ENCODE data around the gene SGTA. TPM values are rescaled to one million over a fixed set of nuclear protein-coding genes. Genes with fewer than 3 reads are reported as not detected.

The SGTA gene
- total and polyA plus RNA-seq, 9 of the 15 experiments (the other 6 are each of a cell fraction or from before 2014, with no cell fraction given), result 1.4 to 110 (median 49.9) TPM

DNA sequence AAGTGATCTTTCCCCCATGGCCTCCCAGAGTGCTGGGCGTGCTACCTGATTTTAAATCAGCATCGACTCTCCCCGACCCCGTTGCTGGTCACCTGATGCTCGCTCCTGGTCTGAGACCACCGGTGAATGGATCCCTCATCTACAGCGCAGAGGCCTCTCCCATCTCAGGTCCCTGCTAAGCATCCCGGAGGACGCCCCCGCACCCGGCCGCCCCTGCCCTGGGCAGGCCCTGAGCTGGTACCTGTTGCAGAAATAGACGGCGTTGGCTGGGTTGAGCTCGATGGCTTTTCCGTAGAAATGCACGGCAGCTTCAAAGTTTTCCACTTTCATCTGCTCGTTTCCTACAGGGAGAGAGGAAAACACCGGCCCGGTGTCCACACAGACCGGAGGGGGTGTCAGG is 18.1 kb downstream of the SGTA start (continued):
- TF ChIP-seq KDM2B (CRISPR knock-in tag; IDR thresholded peaks at IDR 0.05), result no peak
- no peak for TF ChIP-seq ZKSCAN8 (CRISPR knock-in tag; IDR thresholded peaks at IDR 0.05)
- TF ChIP-seq ZNF507 (tag; conservative IDR thresholded peaks at IDR 0.05), result no peak

DNA sequence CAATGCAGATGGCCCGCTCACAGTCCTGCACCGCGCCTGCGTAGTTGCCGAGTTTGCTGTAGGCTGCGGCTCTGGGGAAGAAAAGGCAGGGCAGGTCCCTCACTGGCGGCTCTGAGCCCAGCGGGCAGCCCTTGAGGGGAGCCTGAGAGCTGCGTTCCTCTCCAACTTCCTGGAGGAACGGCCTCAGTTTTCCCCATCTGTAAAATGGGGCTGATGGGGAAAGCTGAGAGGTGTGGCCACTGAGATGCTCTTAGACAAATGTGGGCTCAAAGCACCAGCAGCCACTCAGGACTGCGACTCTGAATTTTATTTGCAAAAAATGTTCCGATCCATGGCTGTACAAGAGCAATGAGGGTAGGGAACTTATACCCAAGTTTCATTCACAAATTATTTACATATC is 19.4 kb downstream of the SGTA start:
- POLR2A ChIA-PET, result no interaction called here
- Histone ChIP-seq H3K27me3 (ENCODE audit: control insufficient read depth in 2 of 2, insufficient read depth in 2 of 2, low read length in 2 of 2) (no peaks in the 10 kb centered on the region), H3K4me3 (no peak overlapping the region), H3K9ac (ENCODE audit: insufficient read depth in 1 of 2, low read depth in 2 of 2, low read length in 2 of 2) (peak overlapping the region in 1 of 2 experiments; percentile 17; a peak in 1 of 4 replicates), H3K9me3 (replicated peaks; ENCODE audit: control insufficient read depth, insufficient read depth, low read depth, low read length) (no peaks in the 10 kb centered on the region), H3K4me2 (ENCODE audit: insufficient read depth, low read length) (no peak overlapping the region), H3K9me1 (ENCODE audit: control insufficient read depth, insufficient read depth, low read length) (no peaks in the 10 kb centered on the region), H3K36me3 (ENCODE audit: control insufficient read depth, insufficient read depth, low read length) (peaks cover 93% of the 10 kb centered on the region; the same call in 2 of the 3 replicates), H3K79me2 (ENCODE audit: control insufficient read depth, insufficient read depth, low read length) (peaks cover 7% of the 10 kb centered on the region; the same call in 1 of the 3 replicates), H2AFZ (ENCODE audit: low read depth, low read length) (no peak overlapping the region), H4K20me1 (replicated peaks; ENCODE audit: control insufficient read depth, insufficient read depth, low read length) (peaks cover 6% of the 10 kb centered on the region; the same call in 1 of the 2 replicates), H3K27ac (ENCODE audit: extremely low read depth, low read depth, low read length) (no peak overlapping the region), H3K4me1 (replicated peaks in 1 of 2; ENCODE audit: control insufficient read depth in 2 of 2, insufficient read depth in 2 of 2, low read length in 2 of 2) (peaks cover 0 to 22% of the 10 kb centered on the region in 2 experiments; a peak in 2 of 5 replicates)
- WGBS (ENCODE audit: insufficient coverage, low coverage, missing lambda C conversion rate), result 98% methylated on average over 11 of the region's 12 CpGs
- FAIRE-seq, result no peak
- CTCF ChIA-PET (ENCODE audit: low intra/inter-chr PET ratio), result no interaction called here
- intact Hi-C loops (cut with micrococcal nuclease), result no loop called here
- TF ChIP-seq RBM25 (IDR thresholded peaks at IDR 0.05; ENCODE audit: low read depth, low read length, severe bottlenecking) (peak; percentile 80), BCOR (IDR thresholded peaks at IDR 0.05) (peak; percentile 73; the same call in 1 of the 2 replicates), ADNP (tag; IDR thresholded peaks at IDR 0.05) (peak; percentile 84), ZNF224 (CRISPR knock-in tag; IDR thresholded peaks at IDR 0.05) (no peak), POLR2G (IDR thresholded peaks at IDR 0.05; ENCODE audit: low read depth, low read length) (peak; percentile 21; the same call in 1 of the 2 replicates)
- TF ChIP-seq, protein P1, sequence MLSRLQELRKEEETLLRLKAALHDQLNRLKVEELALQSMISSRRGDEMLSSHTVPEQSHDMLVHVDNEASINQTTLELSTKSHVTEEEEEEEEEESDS (CRISPR knock-in tag; IDR thresholded peaks at IDR 0.05), result no peak
- TF ChIP-seq, protein P2, sequence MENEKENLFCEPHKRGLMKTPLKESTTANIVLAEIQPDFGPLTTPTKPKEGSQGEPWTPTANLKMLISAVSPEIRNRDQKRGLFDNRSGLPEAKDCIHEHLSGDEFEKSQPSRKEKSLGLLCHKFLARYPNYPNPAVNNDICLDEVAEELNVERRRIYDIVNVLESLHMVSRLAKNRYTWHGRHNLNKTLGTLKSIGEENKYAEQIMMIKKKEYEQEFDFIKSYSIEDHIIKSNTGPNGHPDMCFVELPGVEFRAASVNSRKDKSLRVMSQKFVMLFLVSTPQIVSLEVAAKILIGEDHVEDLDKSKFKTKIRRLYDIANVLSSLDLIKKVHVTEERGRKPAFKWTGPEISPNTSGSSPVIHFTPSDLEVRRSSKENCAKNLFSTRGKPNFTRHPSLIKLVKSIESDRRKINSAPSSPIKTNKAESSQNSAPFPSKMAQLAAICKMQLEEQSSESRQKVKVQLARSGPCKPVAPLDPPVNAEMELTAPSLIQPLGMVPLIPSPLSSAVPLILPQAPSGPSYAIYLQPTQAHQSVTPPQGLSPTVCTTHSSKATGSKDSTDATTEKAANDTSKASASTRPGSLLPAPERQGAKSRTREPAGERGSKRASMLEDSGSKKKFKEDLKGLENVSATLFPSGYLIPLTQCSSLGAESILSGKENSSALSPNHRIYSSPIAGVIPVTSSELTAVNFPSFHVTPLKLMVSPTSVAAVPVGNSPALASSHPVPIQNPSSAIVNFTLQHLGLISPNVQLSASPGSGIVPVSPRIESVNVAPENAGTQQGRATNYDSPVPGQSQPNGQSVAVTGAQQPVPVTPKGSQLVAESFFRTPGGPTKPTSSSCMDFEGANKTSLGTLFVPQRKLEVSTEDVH (IDR thresholded peaks at IDR 0.05; ENCODE audit: low read depth, partially characterized antibody), result no peak
- TF ChIP-seq, protein P3, sequence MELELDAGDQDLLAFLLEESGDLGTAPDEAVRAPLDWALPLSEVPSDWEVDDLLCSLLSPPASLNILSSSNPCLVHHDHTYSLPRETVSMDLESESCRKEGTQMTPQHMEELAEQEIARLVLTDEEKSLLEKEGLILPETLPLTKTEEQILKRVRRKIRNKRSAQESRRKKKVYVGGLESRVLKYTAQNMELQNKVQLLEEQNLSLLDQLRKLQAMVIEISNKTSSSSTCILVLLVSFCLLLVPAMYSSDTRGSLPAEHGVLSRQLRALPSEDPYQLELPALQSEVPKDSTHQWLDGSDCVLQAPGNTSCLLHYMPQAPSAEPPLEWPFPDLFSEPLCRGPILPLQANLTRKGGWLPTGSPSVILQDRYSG (tag; conservative IDR thresholded peaks at IDR 0.05; ENCODE audit: low read depth), result no peak
- TF ChIP-seq, protein P4, sequence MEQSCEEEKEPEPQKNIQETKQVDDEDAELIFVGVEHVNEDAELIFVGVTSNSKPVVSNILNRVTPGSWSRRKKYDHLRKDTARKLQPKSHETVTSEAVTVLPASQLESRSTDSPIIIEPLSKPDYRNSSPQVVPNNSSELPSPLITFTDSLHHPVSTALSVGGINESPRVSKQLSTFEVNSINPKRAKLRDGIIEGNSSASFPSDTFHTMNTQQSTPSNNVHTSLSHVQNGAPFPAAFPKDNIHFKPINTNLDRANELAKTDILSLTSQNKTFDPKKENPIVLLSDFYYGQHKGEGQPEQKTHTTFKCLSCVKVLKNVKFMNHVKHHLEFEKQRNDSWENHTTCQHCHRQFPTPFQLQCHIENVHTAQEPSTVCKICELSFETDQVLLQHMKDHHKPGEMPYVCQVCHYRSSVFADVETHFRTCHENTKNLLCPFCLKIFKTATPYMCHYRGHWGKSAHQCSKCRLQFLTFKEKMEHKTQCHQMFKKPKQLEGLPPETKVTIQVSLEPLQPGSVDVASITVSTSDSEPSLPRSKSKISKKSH (CRISPR knock-in tag; IDR thresholded peaks at IDR 0.05), result no peak
- TF ChIP-seq, protein P5, sequence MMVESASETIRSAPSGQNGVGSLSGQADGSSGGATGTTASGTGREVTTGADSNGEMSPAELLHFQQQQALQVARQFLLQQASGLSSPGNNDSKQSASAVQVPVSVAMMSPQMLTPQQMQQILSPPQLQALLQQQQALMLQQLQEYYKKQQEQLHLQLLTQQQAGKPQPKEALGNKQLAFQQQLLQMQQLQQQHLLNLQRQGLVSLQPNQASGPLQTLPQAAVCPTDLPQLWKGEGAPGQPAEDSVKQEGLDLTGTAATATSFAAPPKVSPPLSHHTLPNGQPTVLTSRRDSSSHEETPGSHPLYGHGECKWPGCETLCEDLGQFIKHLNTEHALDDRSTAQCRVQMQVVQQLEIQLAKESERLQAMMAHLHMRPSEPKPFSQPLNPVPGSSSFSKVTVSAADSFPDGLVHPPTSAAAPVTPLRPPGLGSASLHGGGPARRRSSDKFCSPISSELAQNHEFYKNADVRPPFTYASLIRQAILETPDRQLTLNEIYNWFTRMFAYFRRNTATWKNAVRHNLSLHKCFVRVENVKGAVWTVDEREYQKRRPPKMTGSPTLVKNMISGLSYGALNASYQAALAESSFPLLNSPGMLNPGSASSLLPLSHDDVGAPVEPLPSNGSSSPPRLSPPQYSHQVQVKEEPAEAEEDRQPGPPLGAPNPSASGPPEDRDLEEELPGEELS (CRISPR knock-in tag; IDR thresholded peaks at IDR 0.05; ENCODE audit: borderline replicate concordance), result no peak
- ATAC-seq, result no peak
- no TSS peak for BruUV-seq (replicated peaks)
- in situ Hi-C loops (cut with MboI), result no loop called here
- no peak for DNase-seq (ENCODE audit: extremely low read depth in 1 of 4, low spot score in 3 of 4)

Data from K562 (cell line).